Testis (tissue), 3 donors: ENCODE results near the gene RDX. TPM values are rescaled to one million over a fixed set of nuclear protein-coding genes. Genes with fewer than 3 reads are reported as not detected.

Source experiments
- DNase-seq: peaks from one replicate; pipeline ENCODE4 v3.0.0-alpha.2; 2019
- H3K27ac ChIP-seq, 2 donors: fragments of 200-600 bp; sonication (generic); one replicate each; pipeline ENCODE4 v1.5.1; 2019
- H3K27me3 ChIP-seq: fragments of 200-600 bp; sonication (generic); one replicate; pipeline ENCODE4 v1.5.1; 2019
- H3K36me3 ChIP-seq: fragments of 200-600 bp; sonication (generic); one replicate; pipeline ENCODE4 v1.5.1; 2017; ENCODE audit warnings: low read depth; ENCODE audit errors: missing control alignments
- H3K4me1 ChIP-seq: fragments of 200-600 bp; sonication (generic); one replicate; pipeline ENCODE4 v1.5.1; 2019
- H3K4me3 ChIP-seq, 2 donors: fragments of 200-600 bp; sonication (generic); one replicate each; pipeline ENCODE4 v1.5.1; 2017 to 2019
- H3K9me3 ChIP-seq: fragments of 200-600 bp; sonication (generic); one replicate; pipeline ENCODE4 v1.5.1; 2017
- POLR2A ChIP-seq: fragments of 450-650 bp; IDR thresholded peaks from one replicate; pipeline ENCODE4 v1.6.1; 2017; ENCODE audit warnings: antibody characterized with exemption, mild to moderate bottlenecking, moderate library complexity
- WGBS, 2 donors: methylation state at CpG; one replicate each; pipeline ENCODE4 v1.1.5; 2018; 5-methylcytosine and 5-hydroxymethylcytosine counted together
- intact Hi-C: fragments of 100-400 bp; cut with DNase I; formaldehyde crosslinking; loops from one replicate; pipeline ENCODE4 v1.15.1; 2023; ENCODE audit warnings: low total_unique reads
- polyA plus RNA-seq: library from polyadenylated mRNA; stranded (reverse); fragments of 350-450 nt; fragmentation: Illumina TruSeq; extraction: RNeasy Lipid Tissue Mini Kit (QIAGEN cat#74804); gene quantifications from one replicate; pipeline ENCODE4 v1.2.3, GENCODE V29; 2014; ENCODE audit warnings: low read depth, low replicate concordance; ENCODE audit not compliant: insufficient read depth
- total RNA-seq, 2 donors: library from RNA; depleted of rRNA; stranded (reverse); fragments of >200 nt; gene quantifications; one replicate each; pipeline ENCODE4 v1.2.3, GENCODE V29; 2016
- TF ChIP-seq, protein P1 (sequence below), 3 experiments: fragments of 450-650 bp in 2 of 3; fragments of 200-600 bp in 1 of 3; sonication (generic) in 1 of 3; IDR thresholded peaks; one replicate each; pipeline ENCODE4 v1.5.1; 2016 to 2019; ENCODE audit warnings: antibody characterized with exemption in 3 of 3, mild to moderate bottlenecking in 2 of 3, moderate library complexity in 1 of 3

The RDX gene
- total and polyA plus RNA-seq, 3 donors from 2014 or later: 39.8 to 170 (median 144) TPM

DNA sequence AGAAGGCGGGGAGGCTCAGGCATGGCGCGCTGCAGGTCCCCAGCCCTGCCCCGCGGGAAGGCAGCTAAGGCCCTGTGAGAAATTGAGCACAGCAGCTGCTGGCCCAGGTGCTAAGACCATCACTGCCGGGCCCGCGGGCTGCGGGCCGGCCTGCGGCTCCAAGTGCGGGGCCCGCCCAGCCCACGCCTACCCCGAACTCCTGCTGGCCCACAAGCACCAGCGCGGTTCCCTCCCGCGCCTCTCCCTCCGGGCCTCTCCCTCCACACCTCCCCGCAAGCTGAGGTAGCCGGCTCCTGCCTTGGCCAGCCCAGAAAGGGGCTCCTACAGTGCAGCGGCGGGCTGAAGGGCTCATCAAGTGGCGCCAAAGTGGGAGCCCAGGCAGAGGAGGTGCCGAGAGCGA is 4.6 kb upstream of the RDX start:
- Histone ChIP-seq H3K9me3 (no peaks in the 10 kb centered on the region), H3K27me3 (no peaks in the 10 kb centered on the region), H3K4me1 (peaks cover 29% of the 10 kb centered on the region), H3K4me3 (peak overlapping the region; percentile 1 to 41), H3K27ac (peak overlapping the region; percentile 8 to 44), H3K36me3 (no peaks in the 10 kb centered on the region)
- intact Hi-C loops: no loop called here
- DNase-seq: no peak
- WGBS, 2 donors: 76 to 94% methylated on average over 21 to 27 of the region's 27 CpGs
- TF ChIP-seq, protein P1, sequence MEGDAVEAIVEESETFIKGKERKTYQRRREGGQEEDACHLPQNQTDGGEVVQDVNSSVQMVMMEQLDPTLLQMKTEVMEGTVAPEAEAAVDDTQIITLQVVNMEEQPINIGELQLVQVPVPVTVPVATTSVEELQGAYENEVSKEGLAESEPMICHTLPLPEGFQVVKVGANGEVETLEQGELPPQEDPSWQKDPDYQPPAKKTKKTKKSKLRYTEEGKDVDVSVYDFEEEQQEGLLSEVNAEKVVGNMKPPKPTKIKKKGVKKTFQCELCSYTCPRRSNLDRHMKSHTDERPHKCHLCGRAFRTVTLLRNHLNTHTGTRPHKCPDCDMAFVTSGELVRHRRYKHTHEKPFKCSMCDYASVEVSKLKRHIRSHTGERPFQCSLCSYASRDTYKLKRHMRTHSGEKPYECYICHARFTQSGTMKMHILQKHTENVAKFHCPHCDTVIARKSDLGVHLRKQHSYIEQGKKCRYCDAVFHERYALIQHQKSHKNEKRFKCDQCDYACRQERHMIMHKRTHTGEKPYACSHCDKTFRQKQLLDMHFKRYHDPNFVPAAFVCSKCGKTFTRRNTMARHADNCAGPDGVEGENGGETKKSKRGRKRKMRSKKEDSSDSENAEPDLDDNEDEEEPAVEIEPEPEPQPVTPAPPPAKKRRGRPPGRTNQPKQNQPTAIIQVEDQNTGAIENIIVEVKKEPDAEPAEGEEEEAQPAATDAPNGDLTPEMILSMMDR (IDR thresholded peaks at IDR 0.05): no peak
- TF ChIP-seq POLR2A: no peak

DNA sequence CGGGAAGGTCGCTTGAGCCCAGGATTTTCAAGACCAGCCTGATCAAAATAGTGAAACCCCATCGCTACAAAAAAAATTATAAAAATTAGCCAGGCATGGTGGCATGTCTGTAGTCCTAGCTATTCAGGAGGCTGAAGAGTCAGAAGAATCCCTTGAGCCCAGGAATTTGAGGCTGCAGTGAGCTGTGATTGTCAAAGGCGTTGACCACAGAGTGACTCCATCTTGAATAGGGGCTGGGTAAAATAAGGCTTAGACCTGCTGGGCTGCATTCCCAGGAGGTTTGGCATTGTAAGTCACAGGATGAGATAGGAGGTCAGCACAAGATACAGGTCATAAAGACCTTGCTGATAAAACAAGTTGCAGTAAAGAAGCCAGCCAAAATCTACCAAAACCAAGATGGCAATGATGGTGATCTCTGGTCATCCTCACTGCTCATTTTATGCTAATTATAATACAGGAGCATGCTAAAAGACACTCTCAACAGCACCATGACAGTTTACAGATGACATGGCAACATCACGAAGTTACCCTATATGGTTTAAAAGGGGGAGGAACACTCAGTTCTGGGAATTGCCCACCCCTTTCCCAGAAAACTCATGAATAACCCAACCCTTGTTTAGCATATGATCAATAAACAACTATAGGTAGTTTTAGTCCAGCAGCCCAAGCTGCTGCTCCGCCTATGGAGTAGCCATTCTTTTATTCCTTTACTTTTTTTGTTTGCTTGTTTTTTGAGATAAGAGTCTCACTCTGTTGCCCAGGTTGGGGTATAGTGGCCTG is 2.8 kb upstream of the RDX start:
- DNase-seq: no peak
- H3K27ac ChIP-seq: no peak overlapping the region
- no peaks in the 10 kb centered on the region for H3K27me3 ChIP-seq
- TF ChIP-seq, protein P1 (IDR thresholded peaks at IDR 0.05): no peak
- no peak for TF ChIP-seq POLR2A
- no peaks in the 10 kb centered on the region for H3K36me3 ChIP-seq
- 93 to 94% methylated on average over 6 of the region's 6 CpGs for WGBS, 2 donors
- H3K4me3 ChIP-seq: no peak overlapping the region
- peaks cover 20% of the 10 kb centered on the region for H3K4me1 ChIP-seq
- no peaks in the 10 kb centered on the region for H3K9me3 ChIP-seq
- intact Hi-C loops: no loop called here

DNA sequence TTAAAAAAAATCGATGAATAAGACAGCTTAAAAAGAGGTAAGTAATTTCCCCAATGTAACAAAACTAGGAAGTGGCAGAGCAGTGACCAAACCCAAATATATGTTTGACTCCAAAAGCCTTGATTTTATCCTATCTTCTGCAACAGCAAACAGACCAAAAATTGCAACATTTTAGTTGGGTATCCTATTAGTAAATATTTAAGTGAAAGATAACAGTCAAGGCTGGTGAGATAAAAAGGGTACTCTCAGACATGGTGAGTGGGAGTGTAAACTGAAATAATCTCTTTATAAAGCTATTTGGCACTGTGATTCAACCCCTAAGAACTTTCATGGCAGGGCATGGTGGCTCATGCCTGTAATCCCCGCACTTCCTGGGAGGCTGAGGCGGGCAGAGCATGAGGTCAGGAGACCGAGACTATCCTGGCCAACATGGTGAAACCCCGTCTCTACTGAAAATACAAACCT is 1.9 kb upstream of the RDX start:
- DNase-seq: no peak
- no peak overlapping the region for H3K4me3 ChIP-seq
- no peaks in the 10 kb centered on the region for H3K36me3 ChIP-seq
- TF ChIP-seq, protein P1 (IDR thresholded peaks at IDR 0.05): no peak
- TF ChIP-seq POLR2A: no peak
- no peaks in the 10 kb centered on the region for H3K9me3 ChIP-seq
- intact Hi-C loops: no loop called here
- H3K27me3 ChIP-seq: no peaks in the 10 kb centered on the region
- no peak overlapping the region for H3K27ac ChIP-seq
- H3K4me1 ChIP-seq: peaks cover 23% of the 10 kb centered on the region
- 68 to 72% methylated on average over 5 of the region's 5 CpGs for WGBS, 2 donors

DNA sequence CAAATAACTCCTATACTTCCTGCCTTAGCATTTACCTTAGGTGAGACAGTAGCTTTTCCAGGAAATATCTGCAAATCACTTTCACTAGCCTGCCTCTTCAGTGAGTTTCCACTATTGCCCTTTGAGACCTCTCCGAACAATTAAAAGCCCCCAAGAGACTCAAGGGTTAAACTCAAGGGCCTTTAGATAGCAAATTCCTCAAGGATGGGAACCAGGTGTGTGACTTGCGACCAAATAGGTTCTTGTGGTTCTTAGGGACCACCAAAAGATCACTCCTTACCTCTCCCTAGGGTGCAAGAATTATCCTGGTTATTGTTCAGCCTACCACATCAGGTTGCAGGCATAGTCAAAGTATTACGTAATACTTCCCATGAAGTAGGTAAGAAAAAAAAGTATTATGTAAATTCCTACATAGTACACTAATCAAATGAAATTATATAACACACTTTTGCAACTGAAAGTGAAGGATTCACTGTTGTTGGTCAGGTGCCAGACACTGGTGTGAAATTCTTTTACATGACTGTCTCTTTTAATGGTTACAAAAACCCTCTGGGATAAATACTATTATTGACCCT is 1.4 kb upstream of the RDX start:
- WGBS, 2 donors: 70 to 74% methylated on average over 3 of the region's 3 CpGs
- H3K4me3 ChIP-seq: no peak overlapping the region
- no peaks in the 10 kb centered on the region for H3K9me3 ChIP-seq
- no peaks in the 10 kb centered on the region for H3K36me3 ChIP-seq
- DNase-seq: no peak
- H3K4me1 ChIP-seq: peaks cover 27% of the 10 kb centered on the region
- intact Hi-C loops: no loop called here
- peak overlapping the region in 1 of 2 donors; percentile 67 for H3K27ac ChIP-seq
- no peak for TF ChIP-seq POLR2A
- TF ChIP-seq, protein P1 (IDR thresholded peaks at IDR 0.05): no peak
- no peaks in the 10 kb centered on the region for H3K27me3 ChIP-seq
